HG03520 (cell line): Measurements from ENCODE around the gene GNRHR.
"Not testable (repeated sequence)": the region's sequence is repeated elsewhere in the genome, so short reads cannot be mapped to it uniquely, and the experiment has no call there.

ENCODE experiments used
- ATAC-seq: cut with Tn5 transposase; IDR thresholded peaks from one replicate; pipeline ENCODE4 v1.9.1; 2021; ENCODE audit warnings: mild to moderate bottlenecking, moderate library complexity; ENCODE audit not compliant: unreplicated experiment

Gene GNRHR

DNA sequence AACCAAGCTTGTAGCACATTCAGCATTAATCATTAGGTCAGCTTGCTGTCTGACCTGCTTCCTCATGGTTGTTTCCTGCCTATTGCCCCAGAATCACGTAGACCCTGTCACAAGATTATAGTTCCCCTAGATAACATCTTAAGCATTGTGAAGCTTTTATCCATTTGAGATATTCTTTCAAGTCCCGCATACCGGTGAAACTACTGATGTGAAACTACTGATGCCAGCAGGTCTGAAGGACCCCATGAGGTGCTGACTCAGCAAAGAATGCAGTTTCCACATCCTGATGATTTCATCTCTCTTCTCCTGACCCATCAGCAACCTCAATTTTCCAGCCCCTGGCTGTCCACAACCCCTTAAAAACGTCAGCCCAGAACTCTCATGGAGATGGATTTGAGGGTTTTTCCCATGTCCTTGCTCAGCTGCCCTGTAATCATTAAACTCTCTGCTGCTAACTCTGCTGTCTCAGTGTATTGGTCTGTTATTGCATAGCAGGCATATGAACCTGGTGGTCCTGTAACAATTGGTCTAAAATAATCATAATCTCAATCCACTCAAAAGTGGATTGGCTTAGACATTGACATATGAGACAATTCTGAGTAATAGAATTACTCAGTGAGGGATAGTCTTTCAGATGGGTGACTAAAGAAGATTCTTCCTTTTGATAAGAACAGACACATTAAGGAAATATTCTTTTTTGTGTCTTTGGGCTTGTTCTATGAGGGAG is 26.9 kb downstream of the GNRHR start:
- no peak for ATAC-seq

DNA sequence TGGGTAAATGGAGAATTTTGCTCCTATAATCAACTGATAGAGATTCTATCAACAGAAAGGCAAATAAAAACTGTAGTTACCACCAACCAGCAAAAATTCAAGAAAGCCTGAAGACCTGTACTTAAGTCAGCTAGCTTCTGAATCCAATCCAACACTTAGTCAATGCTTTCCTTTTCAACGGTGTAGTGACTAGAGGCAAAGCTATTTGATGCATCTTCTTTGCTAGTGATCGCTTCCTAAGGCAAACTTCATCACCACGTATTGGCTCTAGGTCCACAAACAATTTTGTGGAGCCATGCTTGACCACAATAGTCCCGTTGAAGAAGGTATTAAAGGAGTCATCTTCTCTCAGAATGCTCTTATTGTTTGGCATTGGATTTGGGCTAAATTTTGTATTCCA is 28.2 kb downstream of the GNRHR start:
- ATAC-seq, result no peak

DNA sequence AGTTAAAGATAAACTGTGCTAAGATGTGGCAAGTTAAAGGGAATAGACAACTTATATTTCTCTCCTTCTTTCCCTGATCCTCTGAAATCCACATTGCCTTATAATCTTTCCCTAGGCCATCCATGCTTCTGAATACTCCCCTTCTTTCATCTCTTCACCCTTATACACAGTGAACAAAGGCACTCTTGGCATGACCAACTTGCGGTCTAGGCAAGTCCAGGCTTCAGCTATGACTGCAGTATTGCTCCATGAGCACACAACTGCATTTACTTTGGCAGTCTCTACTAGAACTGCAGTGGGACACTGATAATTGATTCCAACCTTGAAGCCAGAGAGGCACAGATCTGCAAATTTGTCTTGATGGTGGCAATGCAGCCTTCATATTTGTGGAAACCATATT is 29.1 kb downstream of the GNRHR start:
- no peak for ATAC-seq

DNA sequence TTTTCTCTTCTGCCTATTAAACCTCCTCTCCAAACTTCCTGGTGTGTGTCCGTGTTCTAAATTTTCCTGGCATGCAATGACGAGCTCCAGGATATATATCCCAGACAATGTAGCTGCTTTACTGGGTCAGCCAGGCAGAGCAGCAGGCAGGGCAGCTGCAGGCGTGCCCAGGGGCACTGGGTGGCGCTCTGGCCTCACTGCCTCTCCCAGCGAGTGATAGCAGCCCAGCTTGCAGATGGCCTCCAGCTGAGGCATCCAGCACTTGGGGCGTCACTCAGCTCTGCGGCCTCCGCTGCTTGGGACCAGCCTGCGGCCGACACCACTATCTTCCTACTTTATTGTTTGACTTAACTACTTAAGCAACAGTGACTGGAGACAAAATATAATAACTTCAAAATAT is 30.2 kb downstream of the GNRHR start:
- ATAC-seq, result no peak

DNA sequence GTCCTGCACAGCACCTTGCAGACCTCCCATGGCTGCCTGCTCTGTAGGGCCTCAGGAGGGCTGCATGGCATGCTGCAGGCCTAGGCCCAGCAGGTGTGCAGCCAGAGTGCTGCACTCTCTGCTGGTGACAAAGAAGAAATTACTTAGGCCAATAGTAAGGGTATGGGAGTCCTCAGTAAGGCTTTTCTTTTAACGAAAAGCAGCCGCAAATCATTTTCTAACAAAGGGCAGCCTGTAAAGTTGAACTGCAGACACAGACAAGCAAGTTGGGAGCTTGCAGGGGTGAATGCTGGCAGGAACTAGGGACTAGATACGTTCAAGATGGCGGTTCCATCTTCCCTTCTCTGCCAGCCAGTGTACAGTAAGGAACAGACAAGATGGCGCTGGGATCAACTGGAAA is 30.8 kb downstream of the GNRHR start:
- ATAC-seq, result no peak

DNA sequence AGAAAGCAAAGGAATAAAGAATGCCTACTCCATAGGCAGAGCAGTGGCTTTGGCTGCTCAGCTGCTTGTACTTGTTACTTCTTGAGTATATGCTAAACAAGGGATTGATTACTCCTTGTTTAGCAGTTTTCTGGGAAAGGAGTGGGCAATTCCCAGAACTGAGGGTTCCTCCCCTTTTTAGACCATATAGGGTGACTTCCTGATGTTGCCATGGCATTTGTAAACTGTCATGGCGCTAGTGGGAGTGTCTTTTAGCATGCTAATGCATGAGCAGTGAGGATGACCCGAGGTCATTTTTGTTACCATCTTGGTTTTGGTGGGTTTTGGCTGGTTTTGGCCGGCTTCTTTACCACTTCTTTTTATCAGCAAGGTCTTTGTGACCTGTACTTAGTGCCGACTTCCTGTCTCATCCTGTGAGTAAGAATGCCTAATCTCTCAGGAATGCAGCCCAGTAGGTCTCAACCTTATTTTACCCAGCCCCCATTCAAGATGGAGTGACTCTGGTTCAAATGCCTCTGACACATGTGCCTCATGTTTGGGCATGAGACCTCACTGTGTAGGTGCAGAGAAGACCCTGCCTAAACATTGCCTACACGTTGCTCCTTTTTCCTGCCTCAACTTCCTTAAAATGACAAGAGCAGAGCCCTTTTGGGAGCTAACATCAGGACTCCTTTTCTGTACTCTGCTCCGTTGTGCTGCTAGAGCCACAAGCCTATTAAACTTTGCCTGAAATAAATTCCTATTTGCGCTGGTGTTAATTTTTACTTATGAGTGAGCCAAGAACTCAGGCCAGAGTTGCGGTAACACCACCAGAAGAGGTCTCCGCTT is 32.2 kb downstream of the GNRHR start:
- no peak for ATAC-seq

DNA sequence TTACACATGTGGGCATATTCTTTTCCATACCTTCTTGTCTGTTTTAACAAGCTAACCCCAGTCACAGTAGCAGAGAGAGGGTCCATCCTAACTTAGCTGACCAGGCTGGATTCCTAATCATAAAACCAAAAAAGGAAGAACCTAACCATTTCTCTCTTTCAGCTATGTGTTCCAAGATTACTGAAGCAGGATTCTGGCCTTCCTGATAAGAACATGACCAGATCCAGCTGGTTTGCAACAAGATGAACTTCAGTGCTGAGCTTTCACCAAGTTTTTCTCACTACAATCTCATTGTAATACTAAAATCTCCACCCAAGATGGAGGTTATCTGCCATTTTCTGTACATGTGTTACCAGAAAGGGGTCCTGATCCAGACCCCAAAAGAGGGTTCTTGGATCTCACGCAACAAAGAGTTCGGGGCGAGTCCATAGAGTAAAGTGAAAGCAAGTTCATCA is 32.8 kb downstream of the GNRHR start:
- no peak for ATAC-seq

DNA sequence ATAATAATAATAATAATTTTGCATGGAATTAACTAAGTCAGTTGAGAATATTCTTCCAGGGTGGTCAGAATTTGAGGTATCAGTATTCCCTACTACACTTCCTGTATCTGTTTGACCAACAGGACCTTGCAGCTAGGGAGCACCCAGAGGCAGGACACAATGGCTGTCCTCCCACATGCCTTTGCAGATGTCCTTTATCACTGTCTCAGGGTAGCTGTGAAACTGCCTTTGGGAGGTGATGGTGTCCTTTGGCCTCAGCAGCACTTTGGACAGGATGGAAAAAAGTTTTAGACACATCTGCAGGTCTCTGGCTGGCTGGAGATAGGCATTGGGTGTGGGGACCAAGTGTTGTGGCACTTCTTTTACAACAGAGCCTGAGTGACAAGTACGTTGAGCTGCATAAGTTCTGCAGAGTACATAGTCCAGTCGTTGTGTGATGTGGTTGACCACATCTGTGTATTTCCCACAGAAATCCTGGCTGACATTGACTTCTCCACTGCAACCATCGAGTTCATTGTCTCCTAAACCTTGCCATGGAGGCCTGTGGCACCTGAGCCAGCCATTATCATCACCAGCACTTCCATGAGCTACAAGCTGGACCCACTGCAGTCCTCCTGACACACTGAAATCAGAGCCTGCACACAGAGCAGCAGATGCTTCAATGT is 34.1 kb downstream of the GNRHR start:
- no peak for ATAC-seq

DNA sequence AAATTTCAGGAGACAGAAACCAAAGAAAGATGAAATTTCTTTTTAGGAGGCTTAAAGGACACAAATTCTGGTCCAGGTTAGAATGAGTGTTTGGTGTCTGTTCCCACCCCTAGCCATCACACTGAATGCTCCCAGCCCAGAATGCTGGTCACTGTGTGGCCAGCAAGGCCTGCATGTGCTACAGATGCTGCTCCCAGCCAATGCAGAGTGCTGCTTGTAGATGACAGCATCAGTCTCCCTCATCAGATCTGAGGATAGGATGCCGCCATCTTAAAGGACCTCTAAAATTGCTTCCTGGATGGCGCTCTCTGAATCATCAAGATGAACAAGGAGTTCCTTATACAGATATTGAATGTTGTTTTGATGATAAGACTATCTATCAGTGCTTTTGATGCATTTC is 35.3 kb downstream of the GNRHR start:
- ATAC-seq, result no peak

DNA sequence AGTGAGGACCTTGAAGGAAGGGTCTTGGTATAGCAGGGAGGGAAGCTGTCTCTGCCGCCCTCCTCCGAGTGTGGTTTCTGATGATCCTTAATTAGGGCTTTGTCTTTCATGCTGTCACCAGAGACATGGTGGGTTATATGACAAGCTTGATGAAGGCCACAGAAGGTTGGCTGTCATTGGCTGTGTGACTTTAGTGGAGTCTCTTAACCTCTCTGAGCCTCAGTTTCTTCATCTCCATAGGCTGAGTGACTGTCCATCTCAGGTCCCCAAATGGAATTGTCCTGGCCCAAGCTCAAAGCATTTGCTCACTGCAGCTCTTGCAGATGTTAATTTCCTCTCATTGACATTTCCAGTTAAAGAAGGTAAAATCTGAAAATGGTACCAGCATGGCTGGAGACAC is 36.6 kb downstream of the GNRHR start:
- ATAC-seq, result no peak

DNA sequence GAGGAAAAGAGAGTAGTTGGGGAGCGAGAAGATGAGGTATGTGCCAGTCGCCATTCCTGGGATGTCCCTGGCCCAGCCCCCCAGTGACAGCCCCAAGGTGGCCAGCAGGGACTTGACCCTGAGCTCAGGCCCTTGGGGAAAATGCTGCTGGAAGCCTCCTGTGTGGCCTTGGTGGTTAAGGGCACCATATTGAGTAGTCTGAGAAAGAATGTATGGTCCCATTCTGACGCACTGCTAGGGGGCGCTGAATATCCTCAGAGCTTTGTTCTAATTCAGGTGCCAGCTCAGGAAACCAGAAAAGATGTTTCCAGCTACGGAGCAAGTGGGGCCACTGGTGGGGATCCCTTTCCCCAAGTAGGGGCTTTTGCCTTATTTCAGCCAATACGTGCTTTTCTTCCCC is 39.2 kb downstream of the GNRHR start:
- no peak for ATAC-seq

DNA sequence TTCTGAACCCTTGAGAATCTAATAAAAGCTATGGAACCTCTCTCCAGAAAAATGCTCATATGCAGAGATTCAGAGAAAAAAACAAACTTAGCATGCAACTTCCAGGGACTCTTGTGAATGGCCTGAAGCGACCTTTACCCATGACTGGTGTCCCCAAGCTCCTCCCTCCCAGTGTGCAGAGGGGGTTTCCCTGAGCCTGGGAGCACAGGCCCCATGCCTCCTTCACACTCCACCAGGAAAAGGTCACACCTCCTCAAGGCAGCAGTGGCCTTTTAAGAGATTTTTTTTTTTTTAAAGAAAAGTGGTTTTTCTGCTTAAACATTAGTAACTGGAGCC is 40.0 kb downstream of the GNRHR start:
- ATAC-seq, result no peak

DNA sequence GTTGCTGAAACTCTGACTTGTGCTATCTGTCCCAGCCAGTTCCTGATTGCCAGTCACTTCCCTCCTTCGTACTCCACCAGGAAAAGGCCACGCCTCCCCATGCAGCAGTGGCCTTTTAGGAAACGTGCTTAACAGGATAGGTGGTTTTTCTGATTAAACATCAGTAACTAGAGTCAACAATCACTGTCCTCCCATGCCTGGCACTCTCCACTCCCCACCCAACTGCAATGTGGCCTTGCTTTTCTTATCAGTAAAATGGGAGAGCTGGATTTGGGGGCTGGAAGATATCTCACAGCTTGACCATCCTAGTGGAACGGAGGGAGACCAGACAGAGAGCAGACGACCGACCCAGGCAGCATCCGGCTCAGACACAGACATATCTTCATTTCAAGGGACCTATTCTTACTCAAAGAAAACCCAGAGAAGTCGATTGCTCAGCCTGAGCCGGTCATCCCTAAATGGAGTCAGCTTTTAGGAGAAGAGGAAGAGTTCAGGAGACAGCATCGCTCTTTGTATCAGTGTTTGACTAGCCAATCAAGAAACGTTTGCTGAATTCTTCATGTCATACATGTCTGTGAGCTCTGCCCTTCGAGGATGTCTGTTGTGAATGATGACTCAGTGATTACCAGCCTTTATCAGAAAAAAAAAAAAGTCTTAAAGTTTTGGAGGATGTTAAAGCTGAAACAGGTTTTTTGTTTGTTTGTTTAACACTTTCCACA is 40.5 kb downstream of the GNRHR start:
- ATAC-seq, result no peak

DNA sequence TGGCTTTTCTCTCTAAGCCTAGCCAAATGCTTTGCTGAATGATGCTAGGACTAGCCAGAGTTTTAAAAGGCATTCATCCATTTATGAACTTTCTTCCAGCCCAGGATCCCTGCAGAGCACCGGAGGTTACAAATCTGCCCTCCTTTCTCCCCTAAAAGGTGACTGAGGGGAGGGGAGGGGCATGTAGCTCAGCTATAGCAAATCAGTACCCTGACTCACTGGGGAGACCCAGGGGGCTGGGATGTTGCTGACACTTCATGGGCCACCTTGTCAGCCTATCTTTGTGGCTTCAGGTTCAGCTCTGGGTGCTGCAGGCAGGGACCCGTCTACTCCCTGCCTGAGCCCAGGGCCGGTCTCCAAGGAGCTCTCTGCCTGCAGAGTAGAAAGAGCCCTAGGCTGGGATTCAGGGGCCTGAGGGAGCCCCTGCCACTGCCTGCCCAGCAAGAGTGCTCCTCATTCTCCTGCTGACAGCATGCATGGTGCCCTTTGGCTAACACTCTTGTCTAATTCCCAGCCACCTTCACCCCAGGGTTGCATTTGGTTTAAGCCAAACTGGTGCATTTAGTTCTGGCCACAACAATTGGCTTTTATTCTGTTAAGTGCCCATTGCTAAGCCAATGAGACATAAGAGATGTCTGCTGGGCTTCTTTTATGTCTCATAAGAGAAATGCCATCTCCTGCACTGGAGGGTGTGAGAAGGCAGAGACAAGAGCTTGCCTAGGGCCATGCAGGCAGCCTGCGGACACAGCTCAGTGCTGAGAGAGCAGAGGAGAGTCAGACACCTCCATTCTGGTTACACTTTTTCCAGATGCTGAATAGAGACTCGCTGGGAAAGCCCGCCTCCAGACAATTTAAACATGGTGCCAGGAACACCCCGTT is 41.3 kb downstream of the GNRHR start:
- no peak for ATAC-seq

DNA sequence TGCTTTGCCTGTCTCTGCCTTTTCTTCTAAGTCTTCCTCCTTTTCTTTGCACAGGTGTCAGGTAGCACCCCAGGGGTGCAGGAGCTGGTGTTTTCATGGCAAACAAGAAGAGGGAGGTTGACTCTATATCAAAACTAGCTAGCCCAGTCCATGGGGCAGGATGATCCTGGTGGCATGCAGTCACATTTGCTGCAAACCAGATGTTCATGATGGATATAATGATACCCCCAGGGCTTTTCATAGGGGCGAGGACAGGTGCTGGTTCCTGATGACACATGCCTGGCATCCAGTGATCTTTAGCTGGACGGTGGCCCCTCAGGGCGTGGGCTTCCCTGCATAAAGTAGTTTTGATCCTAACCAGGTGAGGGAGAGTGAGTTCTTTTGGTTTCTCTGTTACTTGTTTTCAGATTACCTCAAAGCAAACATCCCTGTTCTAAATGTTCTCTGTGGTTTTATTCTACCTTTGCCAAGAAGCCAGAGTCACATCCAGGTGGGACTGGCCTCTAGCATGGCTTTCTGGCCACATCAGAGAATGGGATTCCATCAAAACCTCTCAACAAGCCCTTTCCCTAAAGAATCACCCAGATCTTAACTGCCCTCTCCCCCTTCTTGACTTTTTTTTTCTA is 42.1 kb downstream of the GNRHR start:
- ATAC-seq, result no peak

DNA sequence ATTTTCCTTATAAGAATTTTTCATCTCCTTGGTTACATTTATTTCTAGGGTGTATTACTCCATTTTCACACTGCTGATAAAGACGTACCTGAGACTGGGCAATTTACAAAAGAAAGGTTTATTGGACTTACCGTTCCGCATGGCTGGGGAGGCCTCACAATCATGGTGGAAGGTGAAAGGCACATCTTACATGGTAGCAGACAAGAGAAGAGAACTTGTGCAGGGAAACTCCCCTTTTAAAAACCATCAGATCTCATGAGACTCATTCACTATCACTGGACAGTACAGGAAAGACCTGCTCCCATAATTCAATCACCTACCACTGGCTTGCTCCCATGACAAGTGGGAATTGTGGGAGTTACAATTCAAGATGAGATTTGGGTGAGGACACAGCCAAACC is 47.5 kb downstream of the GNRHR start:
- ATAC-seq, result not testable (repeated sequence)

DNA sequence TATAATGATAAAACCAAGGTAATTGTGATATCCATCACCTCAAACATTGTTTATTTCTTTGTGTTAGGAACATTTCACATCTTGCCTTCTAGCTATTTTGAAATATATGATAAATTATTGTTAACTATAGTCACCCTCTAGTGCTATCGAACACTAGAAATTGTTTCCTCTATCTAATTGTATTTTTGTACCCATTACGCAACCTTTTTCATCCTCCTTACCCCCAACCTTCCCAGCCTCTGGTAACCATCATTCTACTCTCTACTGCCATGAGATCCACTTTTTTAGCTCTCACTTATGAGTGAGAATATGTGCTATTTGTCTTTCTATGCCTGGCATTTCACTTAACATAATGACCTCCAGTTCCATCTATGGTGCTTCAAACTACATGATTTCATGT is 49.3 kb downstream of the GNRHR start:
- no peak for ATAC-seq

DNA sequence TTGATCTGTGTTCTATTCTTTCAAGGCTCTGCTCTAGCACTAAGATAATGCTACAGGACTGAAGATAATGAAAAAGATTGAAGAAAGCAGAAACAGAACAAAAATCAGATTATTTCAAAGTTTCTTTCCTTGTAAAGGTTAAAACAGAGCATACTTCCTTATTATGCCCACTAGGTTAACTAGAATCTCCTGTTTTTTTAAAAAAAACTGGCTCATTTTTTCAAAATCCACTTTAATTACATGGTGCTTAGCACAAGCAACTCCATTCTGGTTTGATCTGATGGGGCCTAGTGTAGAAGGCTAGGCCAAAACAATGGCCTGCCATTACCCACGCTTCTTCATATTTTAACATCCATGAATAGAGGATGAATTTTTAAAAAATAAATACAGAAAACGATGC is 52.0 kb downstream of the GNRHR start:
- no peak for ATAC-seq

DNA sequence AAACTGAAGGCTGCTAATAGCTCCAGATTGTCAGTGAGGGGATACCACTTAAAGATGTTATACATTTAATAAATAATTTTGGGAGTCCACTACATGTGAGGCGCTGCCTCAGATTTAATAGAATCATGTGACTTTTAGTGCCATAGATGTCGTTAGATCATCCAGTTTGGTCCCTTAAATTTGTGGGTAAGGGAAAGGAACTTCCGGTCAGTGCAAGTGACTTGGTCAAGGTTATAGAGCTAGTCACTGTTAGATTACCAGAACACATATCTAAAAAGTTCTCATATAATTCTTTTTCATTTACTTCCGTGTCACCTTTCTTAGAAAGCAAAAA is 52.7 kb downstream of the GNRHR start:
- peak; percentile 7 for ATAC-seq
